DMS114 treated with DMSO at 0.1 percent for 48 hours (cell line): ENCODE data around the gene DSCAML1.

Source experiments
- DNase-seq: peaks from one replicate; lab custom pipeline; 2025; ENCODE audit not compliant: unreplicated experiment; lab: John Stamatoyannopoulos, UW

The DSCAML1 gene

GRCh38 chr11:117437791-117438130, 359.3 kb downstream of the DSCAML1 start:
- DNase-seq = no peak

GRCh38 chr11:117437041-117437790, 359.8 kb downstream of the DSCAML1 start:
- DNase-seq = no peak

GRCh38 chr11:117435326-117435725, 361.7 kb downstream of the DSCAML1 start:
- DNase-seq = no peak

GRCh38 chr11:117434481-117434880, 362.5 kb downstream of the DSCAML1 start:
- no peak for DNase-seq

GRCh38 chr11:117433717-117434116, 363.3 kb downstream of the DSCAML1 start:
- no peak for DNase-seq

GRCh38 chr11:117431436-117431835, 365.6 kb downstream of the DSCAML1 start:
- no peak for DNase-seq

- DNase-seq = no peak
Measured at GRCh38 chr11:117430293-117430955, 366.6 kb downstream of the DSCAML1 start.

- no peak for DNase-seq
Measured at GRCh38 chr11:117428856-117429229, 368.2 kb downstream of the DSCAML1 start.

GRCh38 chr11:117428186-117428855, 368.7 kb downstream of the DSCAML1 start:
- DNase-seq = no peak

- no peak for DNase-seq
Measured at GRCh38 chr11:117427356-117427874, 369.6 kb downstream of the DSCAML1 start.

GRCh38 chr11:117426941-117427340, 370.1 kb downstream of the DSCAML1 start:
- DNase-seq = no peak

- no peak for DNase-seq
Measured at GRCh38 chr11:117426297-117426685, 370.7 kb downstream of the DSCAML1 start.

- DNase-seq = no peak
Measured at GRCh38 chr11:117425679-117426296, 371.2 kb downstream of the DSCAML1 start.

GRCh38 chr11:117424781-117425180, 372.2 kb downstream of the DSCAML1 start:
- no peak for DNase-seq

GRCh38 chr11:117423046-117423575, 373.9 kb downstream of the DSCAML1 start:
- DNase-seq = no peak

GRCh38 chr11:117421476-117421875, 375.5 kb downstream of the DSCAML1 start:
- DNase-seq = no peak

GRCh38 chr11:117421041-117421440, 376.0 kb downstream of the DSCAML1 start:
- DNase-seq = no peak

- DNase-seq = no peak
Measured at GRCh38 chr11:117420598-117420997, 376.4 kb downstream of the DSCAML1 start.

- no peak for DNase-seq
Measured at GRCh38 chr11:117420143-117420485, 376.9 kb downstream of the DSCAML1 start.

GRCh38 chr11:117419482-117420142, 377.4 kb downstream of the DSCAML1 start:
- DNase-seq = no peak
